Activated naive CD4-positive, alpha-beta T cell treated with anti-CD3 and anti-CD28 coated beads, Interleukin-2, amount 50 U/mL, for 24 hours (primary cell): ENCODE data around the gene FAM25G.
"Not testable (repeated sequence)": the region's sequence is repeated elsewhere in the genome, so short reads cannot be mapped to it uniquely, and the experiment has no call there.

Source experiments
- H3K27ac Mint-ChIP-seq: one replicate; pipeline ENCODE4 v1.8.0; 2021; ENCODE audit warnings: mild to moderate bottlenecking, mixed read lengths
- H3K27me3 Mint-ChIP-seq: one replicate; pipeline ENCODE4 v1.8.0; 2021; ENCODE audit warnings: mixed read lengths
- H3K36me3 Mint-ChIP-seq: one replicate; pipeline ENCODE4 v1.8.0; 2021; ENCODE audit warnings: mixed read lengths
- H3K4me1 Mint-ChIP-seq: one replicate; pipeline ENCODE4 v1.8.0; 2021; ENCODE audit warnings: mixed read lengths
- H3K4me3 Mint-ChIP-seq: one replicate; pipeline ENCODE4 v1.8.0; 2021; ENCODE audit warnings: mild to moderate bottlenecking, mixed read lengths
- H3K9me3 Mint-ChIP-seq: one replicate; pipeline ENCODE4 v1.8.0; 2021; ENCODE audit warnings: mixed read lengths

FAM25G gene

GRCh38 chr10:47472072-47472471 is 19.4 kb downstream of the FAM25G start:
- H3K27me3 Mint-ChIP-seq, H3K27ac Mint-ChIP-seq, H3K9me3 Mint-ChIP-seq, H3K4me3 Mint-ChIP-seq, H3K36me3 Mint-ChIP-seq, H3K4me1 Mint-ChIP-seq: not testable (repeated sequence)

DNA sequence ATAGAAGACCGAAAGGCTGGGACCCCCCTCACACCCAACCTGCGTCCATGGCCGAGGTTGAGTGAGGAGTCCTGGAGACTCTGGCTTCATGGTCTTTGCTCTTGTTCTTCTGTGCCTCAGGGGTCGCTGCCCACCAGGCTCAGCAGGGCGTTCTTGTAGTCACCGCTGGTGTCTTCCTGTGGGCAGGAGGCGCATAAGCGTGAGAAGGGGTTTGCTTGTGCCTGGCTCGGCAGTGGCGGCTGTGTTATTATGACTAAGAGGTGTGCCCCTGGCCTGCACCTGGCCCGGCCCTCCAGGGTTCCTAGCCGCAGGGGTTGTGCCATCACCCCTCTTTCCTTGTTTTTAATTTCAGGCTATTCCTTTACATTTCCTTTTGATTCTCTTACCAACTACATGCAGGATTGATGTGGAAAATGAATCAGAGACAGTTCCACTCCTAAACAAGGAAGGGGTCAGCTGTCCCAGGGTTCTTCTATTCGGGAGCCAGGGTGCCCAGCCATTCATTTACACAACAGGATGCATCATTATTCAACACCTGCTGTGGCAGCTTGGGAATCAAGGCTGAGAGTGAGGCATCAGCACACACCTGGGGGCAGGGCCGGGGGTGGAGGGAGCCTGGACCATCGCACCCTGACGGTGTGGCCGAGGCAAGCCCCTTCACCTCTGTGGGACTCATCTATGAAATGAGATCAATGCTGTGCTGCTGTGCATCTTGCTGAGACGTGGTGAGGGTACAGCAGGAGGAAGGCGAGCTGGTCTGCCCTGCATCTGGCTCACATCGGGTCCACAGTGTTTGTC is 22.6 kb downstream of the FAM25G start:
- not testable (repeated sequence) for H3K9me3 Mint-ChIP-seq, H3K27ac Mint-ChIP-seq, H3K36me3 Mint-ChIP-seq, H3K27me3 Mint-ChIP-seq, H3K4me1 Mint-ChIP-seq, H3K4me3 Mint-ChIP-seq

DNA sequence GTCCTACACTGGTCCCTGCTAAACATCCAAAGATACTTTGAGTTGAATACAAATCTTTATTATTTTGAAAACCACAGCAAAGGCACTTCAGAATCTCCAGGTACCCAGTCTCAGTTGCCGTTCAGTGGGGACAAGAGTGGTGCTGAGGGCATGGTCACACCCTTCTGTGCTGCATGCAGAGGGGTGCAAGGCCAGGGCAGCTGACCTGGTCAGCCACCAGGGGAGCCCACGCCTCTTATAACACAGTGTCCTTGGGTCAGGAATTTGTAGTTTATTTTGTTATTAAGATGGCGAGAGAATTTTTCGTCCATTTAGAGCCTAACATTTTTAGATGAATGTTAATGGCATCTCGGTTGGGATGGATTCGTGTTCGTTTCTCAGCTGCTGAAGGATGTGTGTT is 23.5 kb downstream of the FAM25G start:
- not testable (repeated sequence) for H3K4me1 Mint-ChIP-seq, H3K27ac Mint-ChIP-seq, H3K36me3 Mint-ChIP-seq, H3K27me3 Mint-ChIP-seq, H3K9me3 Mint-ChIP-seq, H3K4me3 Mint-ChIP-seq

DNA sequence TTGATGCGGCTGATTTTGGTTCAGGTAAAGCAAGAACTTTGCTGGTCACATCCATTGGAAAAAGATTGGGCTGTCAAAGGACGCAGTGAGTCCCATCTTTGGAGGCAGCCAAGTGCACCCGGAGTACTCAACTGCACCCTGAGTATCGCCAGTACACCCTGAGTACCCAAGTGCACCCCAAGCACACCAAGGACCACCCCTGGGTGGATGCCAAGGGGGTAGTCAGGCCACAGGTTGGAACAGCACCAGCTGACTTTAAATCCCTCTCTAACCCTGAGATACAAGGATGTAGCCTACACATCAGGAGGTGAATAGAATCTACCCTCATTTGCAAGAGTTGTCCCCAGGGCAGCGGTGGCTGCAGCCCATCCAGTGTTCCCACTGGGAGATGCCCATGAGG is 24.0 kb downstream of the FAM25G start:
- not testable (repeated sequence) for H3K36me3 Mint-ChIP-seq, H3K27ac Mint-ChIP-seq, H3K9me3 Mint-ChIP-seq, H3K4me3 Mint-ChIP-seq, H3K27me3 Mint-ChIP-seq, H3K4me1 Mint-ChIP-seq

GRCh38 chr10:47465216-47465917 is 26.1 kb downstream of the FAM25G start:
- H3K9me3 Mint-ChIP-seq, H3K4me1 Mint-ChIP-seq, H3K36me3 Mint-ChIP-seq, H3K4me3 Mint-ChIP-seq, H3K27ac Mint-ChIP-seq, H3K27me3 Mint-ChIP-seq: not testable (repeated sequence)

- not testable (repeated sequence) for H3K4me1 Mint-ChIP-seq, H3K36me3 Mint-ChIP-seq, H3K9me3 Mint-ChIP-seq, H3K27ac Mint-ChIP-seq, H3K27me3 Mint-ChIP-seq, H3K4me3 Mint-ChIP-seq
Observed at GRCh38 chr10:47462577-47463358, 28.7 kb downstream of the FAM25G start.

DNA sequence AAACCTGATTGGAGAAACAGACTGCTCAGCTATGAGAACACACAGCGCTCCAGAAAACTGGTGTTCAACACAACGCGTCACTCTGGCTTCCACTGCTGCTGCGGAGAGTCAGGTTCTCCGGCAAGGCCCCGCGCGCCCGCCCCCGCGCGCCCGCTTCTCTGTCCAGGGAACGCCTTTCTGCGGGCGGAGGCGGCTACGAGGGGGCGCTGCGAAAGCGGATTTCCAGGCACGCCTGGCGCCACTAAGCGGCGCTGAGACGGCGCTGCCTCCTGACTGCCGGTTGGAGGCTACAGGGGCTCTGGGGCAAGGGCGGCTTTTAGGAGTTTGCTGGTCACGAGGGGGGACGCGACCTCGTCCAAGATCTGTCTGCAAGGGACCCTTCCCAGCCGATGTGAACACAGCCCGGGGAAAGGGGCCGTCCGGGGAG is 30.2 kb downstream of the FAM25G start:
- not testable (repeated sequence) for H3K9me3 Mint-ChIP-seq, H3K27ac Mint-ChIP-seq, H3K4me1 Mint-ChIP-seq, H3K27me3 Mint-ChIP-seq, H3K36me3 Mint-ChIP-seq
- peak overlapping the region; percentile 23 for H3K4me3 Mint-ChIP-seq

DNA sequence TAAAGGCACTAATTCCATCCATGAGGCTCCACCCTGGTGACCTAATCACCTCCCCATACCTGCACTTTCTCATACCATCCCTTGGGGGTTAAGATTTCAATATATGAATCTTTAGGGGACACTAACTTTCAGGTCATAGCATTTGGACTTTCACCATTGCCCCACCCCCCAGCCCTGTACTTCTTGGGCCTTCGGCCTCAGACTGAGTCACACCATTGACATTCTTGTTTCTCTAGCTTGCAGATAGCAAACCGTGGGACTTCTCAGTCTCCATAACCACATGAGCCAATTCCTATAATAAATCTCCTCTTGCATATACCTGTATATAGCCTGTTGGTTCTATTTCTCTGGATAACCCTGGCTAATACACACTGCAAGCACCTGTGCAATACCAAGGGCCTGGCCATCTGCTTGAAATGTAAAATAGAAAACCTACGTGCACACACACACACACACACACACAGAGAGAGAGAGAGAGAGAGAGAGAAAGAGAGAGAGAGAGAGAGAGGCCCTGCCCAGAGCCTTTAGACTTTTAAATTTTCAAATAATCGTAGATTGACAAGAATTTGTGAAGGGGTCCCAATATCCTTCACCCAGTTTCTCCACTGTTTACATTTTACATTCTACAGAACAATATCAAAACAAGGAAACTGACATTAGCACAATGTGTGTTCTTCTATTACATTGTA is 32.9 kb downstream of the FAM25G start:
- no peak overlapping the region for H3K4me3 Mint-ChIP-seq
- peaks cover 8% of the 10 kb centered on the region for H3K27me3 Mint-ChIP-seq
- no peaks in the 10 kb centered on the region for H3K4me1 Mint-ChIP-seq
- H3K9me3 Mint-ChIP-seq = no peaks in the 10 kb centered on the region
- no peaks in the 10 kb centered on the region for H3K36me3 Mint-ChIP-seq
- H3K27ac Mint-ChIP-seq = no peak overlapping the region

- Mint-ChIP-seq H3K4me1 (no peaks in the 10 kb centered on the region), H3K36me3 (no peaks in the 10 kb centered on the region), H3K27me3 (peaks cover 8% of the 10 kb centered on the region), H3K9me3 (no peaks in the 10 kb centered on the region), H3K4me3 (no peak overlapping the region), H3K27ac (no peak overlapping the region)
Observed at GRCh38 chr10:47457826-47458225, 33.7 kb downstream of the FAM25G start.

GRCh38 chr10:47457528-47457820 is 34.0 kb downstream of the FAM25G start:
- H3K4me1 Mint-ChIP-seq = no peaks in the 10 kb centered on the region
- no peaks in the 10 kb centered on the region for H3K9me3 Mint-ChIP-seq
- no peak overlapping the region for H3K4me3 Mint-ChIP-seq
- no peak overlapping the region for H3K27ac Mint-ChIP-seq
- no peaks in the 10 kb centered on the region for H3K36me3 Mint-ChIP-seq
- peaks cover 8% of the 10 kb centered on the region for H3K27me3 Mint-ChIP-seq

GRCh38 chr10:47456794-47457527 is 34.5 kb downstream of the FAM25G start:
- H3K27ac Mint-ChIP-seq = no peak overlapping the region
- H3K36me3 Mint-ChIP-seq = no peaks in the 10 kb centered on the region
- no peaks in the 10 kb centered on the region for H3K9me3 Mint-ChIP-seq
- no peak overlapping the region for H3K4me3 Mint-ChIP-seq
- peaks cover 8% of the 10 kb centered on the region for H3K27me3 Mint-ChIP-seq
- no peaks in the 10 kb centered on the region for H3K4me1 Mint-ChIP-seq

- Mint-ChIP-seq H3K27ac (no peak overlapping the region), H3K27me3 (peaks cover 8% of the 10 kb centered on the region), H3K4me1 (no peaks in the 10 kb centered on the region), H3K36me3 (no peaks in the 10 kb centered on the region), H3K4me3 (no peak overlapping the region), H3K9me3 (no peaks in the 10 kb centered on the region)
Observed at GRCh38 chr10:47456079-47456785, 35.3 kb downstream of the FAM25G start.

DNA sequence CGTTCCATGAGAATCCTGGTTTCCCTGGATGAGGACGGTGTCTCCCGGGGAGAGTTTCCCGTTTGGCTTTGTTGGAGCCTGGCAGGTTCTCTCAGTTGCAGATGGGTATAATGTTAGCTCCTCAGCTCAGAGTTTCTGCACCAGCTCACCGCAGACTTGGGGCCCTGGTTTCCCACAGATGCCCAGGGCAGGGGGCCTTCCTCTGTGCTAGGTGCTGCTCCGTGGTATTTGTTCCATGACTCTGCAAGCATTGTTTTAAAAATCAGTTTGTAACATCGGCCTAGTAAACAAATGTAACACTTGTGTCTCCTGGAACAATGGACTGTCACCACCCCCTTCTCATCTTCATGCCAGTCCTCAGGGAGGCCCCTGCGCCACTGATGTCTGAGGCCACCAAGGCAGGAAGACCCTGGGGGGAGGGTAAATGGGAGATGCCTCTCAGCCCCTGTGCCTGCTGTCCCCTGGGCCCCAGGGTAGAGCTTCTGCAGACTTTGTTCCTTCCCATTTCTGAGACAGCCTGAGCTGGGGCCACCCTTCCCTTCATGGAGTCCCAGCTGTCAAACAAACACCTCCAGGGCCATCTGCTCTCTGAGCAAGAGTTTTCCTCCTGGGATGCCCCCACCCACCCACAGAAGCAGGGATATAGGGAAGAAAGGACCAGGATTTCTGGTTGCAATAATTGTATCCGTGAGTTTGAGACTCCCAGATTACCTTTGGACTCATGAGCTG is 36.0 kb downstream of the FAM25G start:
- H3K27me3 Mint-ChIP-seq, H3K36me3 Mint-ChIP-seq, H3K4me1 Mint-ChIP-seq, H3K4me3 Mint-ChIP-seq, H3K27ac Mint-ChIP-seq, H3K9me3 Mint-ChIP-seq: not testable (repeated sequence)

- no peaks in the 10 kb centered on the region for H3K36me3 Mint-ChIP-seq
- H3K27me3 Mint-ChIP-seq = peaks cover 6% of the 10 kb centered on the region
- H3K9me3 Mint-ChIP-seq = no peaks in the 10 kb centered on the region
- no peak overlapping the region for H3K27ac Mint-ChIP-seq
- no peaks in the 10 kb centered on the region for H3K4me1 Mint-ChIP-seq
- H3K4me3 Mint-ChIP-seq = no peak overlapping the region
Observed at GRCh38 chr10:47454780-47455058, 36.8 kb downstream of the FAM25G start.
